IPS DF 6.9 (cell line): ENCODE results near the gene PARD6A.

Experiments used
- DNase-seq: peaks from one replicate; pipeline ENCODE4 v3.0.0-alpha.2; 2013; ENCODE audit warnings: low read depth, low spot score
- H3K27ac ChIP-seq: one replicate; pipeline ENCODE4 v1.5.1; 2013; ENCODE audit warnings: low read length, control low read depth
- H3K27me3 ChIP-seq: 2 replicates; pipeline ENCODE4 v1.6.1; 2013; ENCODE audit warnings: mild to moderate bottlenecking, low read length; ENCODE audit not compliant: control insufficient read depth, insufficient read depth
- H3K36me3 ChIP-seq: 2 replicates; pipeline ENCODE4 v1.6.1; 2013; ENCODE audit warnings: low read length; ENCODE audit not compliant: control insufficient read depth, insufficient read depth
- H3K4me1 ChIP-seq: 2 replicates; pipeline ENCODE4 v1.6.1; 2013; ENCODE audit warnings: low read length; ENCODE audit not compliant: control insufficient read depth, insufficient read depth
- H3K4me3 ChIP-seq: 2 replicates; pipeline ENCODE4 v1.5.1; 2013; ENCODE audit warnings: mild to moderate bottlenecking, low read length
- H3K9me3 ChIP-seq: 2 replicates; pipeline ENCODE4 v1.6.1; 2013; ENCODE audit warnings: low read length, inconsistent platforms; ENCODE audit not compliant: control insufficient read depth, insufficient read depth
- WGBS: extraction: QIAGEN DNeasy Blood & Tissue Kit; methylation state at CpG from one replicate; pipeline ENCODE4 v1.1.7; 2013; ENCODE audit warnings: mixed read lengths, missing lambda C conversion rate; ENCODE audit not compliant: insufficient read length, insufficient coverage; 5-methylcytosine and 5-hydroxymethylcytosine counted together

Gene PARD6A

DNA sequence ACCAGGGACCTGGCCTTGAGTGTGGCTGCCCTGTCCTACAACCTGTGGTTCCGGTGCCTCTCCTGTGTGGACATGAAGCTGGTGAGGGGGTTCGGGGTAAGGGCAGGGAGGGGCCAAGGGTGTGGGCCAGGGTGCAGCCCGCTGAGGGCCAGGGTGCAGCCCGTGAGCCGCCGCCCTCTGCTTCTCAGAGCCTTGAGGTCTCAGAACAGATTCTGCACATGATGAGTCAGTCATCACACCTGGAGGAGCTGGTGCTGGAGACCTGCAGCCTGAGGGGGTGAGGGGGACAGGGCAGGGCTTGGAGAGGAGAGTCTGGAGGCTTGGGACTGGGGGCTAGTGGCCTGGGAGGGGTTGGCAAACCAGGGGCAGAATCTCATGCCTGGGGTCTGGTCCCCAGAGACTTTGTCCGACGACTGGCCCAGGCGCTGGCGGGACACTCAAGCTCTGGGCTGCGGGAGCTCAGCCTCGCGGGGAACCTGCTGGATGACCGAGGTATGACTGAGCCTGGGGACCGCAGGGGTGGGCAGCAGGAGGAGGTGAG lies 13.6 kb upstream of the PARD6A start:
- Histone ChIP-seq H3K9me3 (no peaks in the 10 kb centered on the region), H3K36me3 (peaks cover 8% of the 10 kb centered on the region), H3K27ac (no peak overlapping the region), H3K4me1 (peaks cover 5% of the 10 kb centered on the region), H3K4me3 (no peak overlapping the region), H3K27me3 (no peaks in the 10 kb centered on the region)
- WGBS = no CpG with 5 or more reads among the region's 15 CpGs
- DNase-seq = no peak

DNA sequence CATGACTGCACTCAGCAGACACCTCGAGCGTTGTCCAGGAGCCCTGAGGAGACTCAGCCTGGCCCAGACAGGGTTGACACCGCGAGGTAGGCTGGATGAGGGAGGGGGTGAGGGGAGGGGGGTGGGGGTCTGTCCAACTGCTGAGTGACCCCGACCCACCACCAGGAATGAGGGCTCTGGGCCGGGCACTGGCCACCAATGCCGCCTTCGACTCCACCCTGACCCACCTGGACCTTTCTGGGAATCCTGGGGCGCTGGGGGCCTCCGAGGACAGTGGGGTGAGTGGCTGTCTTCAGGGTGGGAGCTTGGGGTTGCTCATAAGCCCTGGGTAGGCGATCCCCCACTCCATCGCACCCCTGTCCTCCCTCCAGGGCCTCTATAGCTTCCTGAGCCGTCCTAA lies 13.1 kb upstream of the PARD6A start:
- no peak for DNase-seq
- peaks cover 8% of the 10 kb centered on the region for H3K36me3 ChIP-seq

DNA sequence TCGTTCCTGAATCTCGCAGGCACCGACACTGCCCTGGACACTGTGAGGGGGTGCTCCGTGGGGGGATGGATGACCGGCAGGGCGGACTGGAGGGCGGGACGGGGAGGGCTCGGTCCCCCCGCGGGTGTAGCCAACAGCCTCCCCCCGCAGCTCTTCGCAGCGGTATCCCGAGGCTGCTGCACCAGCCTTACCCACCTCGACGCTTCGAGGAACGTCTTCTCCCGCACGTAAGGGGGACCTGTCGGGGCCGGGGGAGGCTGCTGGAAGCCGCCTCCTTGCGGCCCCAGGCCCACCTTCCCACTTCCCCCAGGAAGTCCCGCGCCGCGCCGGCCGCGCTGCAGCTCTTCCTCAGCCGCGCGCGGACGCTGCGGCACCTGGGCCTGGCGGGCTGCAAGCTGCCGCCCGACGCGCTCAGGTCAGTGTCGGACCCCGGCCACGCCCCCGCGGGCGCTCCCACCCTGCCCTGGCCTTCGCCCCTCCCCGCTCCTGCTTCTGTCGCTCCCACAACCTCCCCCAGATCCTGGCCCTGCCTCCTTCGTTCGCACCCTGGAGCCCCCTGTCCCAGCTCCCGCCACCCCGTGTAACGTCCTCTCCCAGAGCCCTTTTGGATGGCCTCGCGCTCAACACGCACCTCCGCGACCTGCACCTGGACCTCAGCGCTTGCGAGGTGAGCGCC lies 12.5 kb upstream of the PARD6A start:
- H3K4me1 ChIP-seq = peaks cover 5% of the 10 kb centered on the region
- H3K27me3 ChIP-seq = no peaks in the 10 kb centered on the region
- no CpG with 5 or more reads among the region's 65 CpGs for WGBS
- no peak for DNase-seq
- no peak overlapping the region for H3K4me3 ChIP-seq
- no peak overlapping the region for H3K27ac ChIP-seq
- peaks cover 8% of the 10 kb centered on the region for H3K36me3 ChIP-seq
- H3K9me3 ChIP-seq = no peaks in the 10 kb centered on the region

More for the DNA sequence above, 13.1 kb upstream of the PARD6A start:
- peaks cover 5% of the 10 kb centered on the region for H3K4me1 ChIP-seq
- H3K9me3 ChIP-seq = no peaks in the 10 kb centered on the region
- no peak overlapping the region for H3K4me3 ChIP-seq
- WGBS = no CpG with 5 or more reads among the region's 13 CpGs
- H3K27ac ChIP-seq = no peak overlapping the region
- no peaks in the 10 kb centered on the region for H3K27me3 ChIP-seq

DNA sequence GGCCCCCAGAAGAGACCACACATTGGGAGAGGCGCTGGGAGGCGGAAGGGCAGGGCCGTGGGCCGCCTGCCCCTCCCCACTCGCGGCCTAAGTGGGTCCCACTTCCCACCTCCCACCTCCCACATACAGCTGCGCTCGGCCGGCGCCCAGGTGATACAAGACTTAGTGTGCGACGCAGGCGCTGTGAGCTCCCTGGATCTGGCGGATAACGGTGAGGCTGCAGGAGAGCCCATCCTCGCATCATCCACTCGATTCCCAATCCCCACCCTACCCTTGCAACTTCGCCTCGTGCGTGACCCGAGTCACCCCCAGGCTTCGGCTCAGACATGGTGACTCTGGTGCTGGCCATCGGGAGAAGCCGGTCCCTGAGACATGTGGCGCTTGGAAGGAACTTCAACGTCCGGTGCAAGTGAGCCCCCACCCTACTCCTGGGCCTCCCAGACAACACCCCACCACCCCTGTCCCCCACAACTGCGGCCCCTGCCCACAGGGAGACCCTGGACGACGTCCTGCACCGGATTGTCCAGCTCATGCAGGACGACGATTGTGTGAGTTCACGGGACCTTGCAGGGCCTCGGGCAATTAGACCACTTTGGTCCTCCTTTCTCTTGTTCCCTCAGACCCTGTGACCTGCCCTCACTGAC lies 11.9 kb upstream of the PARD6A start:
- H3K9me3 ChIP-seq = no peaks in the 10 kb centered on the region
- peaks cover 7% of the 10 kb centered on the region for H3K4me1 ChIP-seq
- H3K4me3 ChIP-seq = no peak overlapping the region
- no peak overlapping the region for H3K27ac ChIP-seq
- H3K27me3 ChIP-seq = no peaks in the 10 kb centered on the region
- DNase-seq = no peak
- no CpG with 5 or more reads among the region's 35 CpGs for WGBS
- H3K36me3 ChIP-seq = peaks cover 8% of the 10 kb centered on the region

DNA sequence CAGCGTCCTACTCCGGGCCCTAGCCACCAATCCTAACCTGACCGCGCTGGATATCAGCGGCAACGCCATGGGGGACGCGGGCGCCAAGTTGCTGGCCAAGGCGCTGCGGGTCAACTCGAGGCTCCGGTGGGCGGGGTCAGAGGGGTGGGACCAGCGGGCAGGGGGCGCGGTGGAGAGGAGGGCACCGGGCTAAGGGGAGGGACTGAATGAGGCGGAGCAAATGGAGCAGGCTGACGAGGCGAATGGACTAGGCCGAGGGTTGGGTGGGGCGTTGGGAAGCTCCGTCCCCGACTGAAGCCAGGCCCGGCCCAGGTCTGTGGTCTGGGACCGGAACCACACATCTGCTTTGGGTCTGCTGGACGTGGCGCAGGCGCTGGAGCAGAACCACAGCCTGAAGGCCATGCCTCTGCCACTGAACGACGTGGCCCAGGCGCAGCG lies 11.2 kb upstream of the PARD6A start:
- no peak for DNase-seq
- H3K4me3 ChIP-seq = no peak overlapping the region
- no CpG with 5 or more reads among the region's 34 CpGs for WGBS
- peaks cover 8% of the 10 kb centered on the region for H3K36me3 ChIP-seq
- no peak overlapping the region for H3K27ac ChIP-seq
- no peaks in the 10 kb centered on the region for H3K9me3 ChIP-seq
- H3K4me1 ChIP-seq = peaks cover 7% of the 10 kb centered on the region
- no peaks in the 10 kb centered on the region for H3K27me3 ChIP-seq

DNA sequence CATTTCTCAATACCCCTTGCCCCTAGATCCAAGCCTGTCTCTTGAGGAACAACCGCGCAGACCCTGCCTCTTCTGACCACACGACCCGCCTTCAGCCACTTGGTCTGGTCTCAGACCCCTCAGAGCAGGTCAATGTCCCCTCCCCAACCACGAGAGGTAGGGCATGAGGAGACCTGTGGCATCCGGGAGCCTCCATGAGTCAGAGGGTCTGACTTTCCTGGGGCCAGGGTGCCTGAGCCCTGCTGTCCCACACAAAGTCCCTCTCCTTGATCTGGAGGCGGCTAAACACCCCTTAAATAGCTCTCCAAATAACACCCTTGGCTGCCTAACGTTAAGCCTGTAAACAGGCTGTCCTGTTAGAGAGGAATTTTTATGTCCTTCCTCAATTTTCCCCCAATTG lies 10.7 kb upstream of the PARD6A start:
- Histone ChIP-seq H3K9me3 (no peaks in the 10 kb centered on the region), H3K4me3 (no peak overlapping the region), H3K36me3 (peaks cover 8% of the 10 kb centered on the region), H3K4me1 (peaks cover 7% of the 10 kb centered on the region), H3K27me3 (no peaks in the 10 kb centered on the region), H3K27ac (no peak overlapping the region)
- WGBS = no CpG with 5 or more reads among the region's 8 CpGs
- DNase-seq = no peak

DNA sequence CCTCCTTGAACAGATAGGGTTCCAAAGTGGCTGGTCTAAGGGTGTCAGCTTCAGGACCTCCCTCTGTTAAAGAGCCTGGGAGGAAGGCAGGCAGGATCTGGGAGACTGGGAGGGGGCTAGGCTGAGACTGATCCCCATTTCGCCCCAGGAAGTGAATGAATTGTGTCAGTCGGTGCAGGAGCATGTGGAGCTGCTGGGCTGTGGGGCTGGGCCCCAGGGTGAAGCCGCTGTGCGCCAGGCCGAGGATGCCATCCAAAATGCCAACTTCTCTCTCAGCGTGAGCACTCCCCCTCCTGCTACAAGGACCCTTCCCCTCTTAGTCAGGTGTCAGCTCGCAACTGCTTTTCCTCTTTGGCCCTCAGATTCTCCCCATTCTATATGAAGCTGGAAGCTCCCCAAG lies 9.7 kb upstream of the PARD6A start:
- H3K36me3 ChIP-seq = peaks cover 8% of the 10 kb centered on the region
- peaks cover 6% of the 10 kb centered on the region for H3K4me1 ChIP-seq
- no peaks in the 10 kb centered on the region for H3K27me3 ChIP-seq
- no peaks in the 10 kb centered on the region for H3K9me3 ChIP-seq
- H3K4me3 ChIP-seq = no peak overlapping the region
- no CpG with 5 or more reads among the region's 7 CpGs for WGBS
- DNase-seq = no peak
- H3K27ac ChIP-seq = no peak overlapping the region

DNA sequence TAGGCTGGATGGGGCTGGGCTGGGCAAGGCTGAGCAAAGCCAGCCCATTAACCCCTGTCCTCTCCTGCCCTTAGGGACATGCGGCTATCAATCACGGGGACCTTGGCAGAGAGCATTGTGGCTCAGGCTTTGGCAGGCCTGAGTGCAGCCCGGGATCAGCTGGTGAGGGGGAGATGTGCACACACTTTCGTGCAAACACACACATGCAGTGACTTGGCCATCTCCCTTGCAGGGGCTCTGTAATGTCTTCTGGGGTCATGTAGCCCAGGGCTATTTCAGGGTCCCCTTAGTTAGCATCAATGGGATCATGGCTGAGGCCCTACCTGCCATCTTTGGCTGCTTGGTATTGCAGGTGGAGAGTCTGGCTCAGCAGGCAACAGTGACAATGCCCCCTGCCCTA lies 8.9 kb upstream of the PARD6A start:
- peaks cover 5% of the 10 kb centered on the region for H3K4me1 ChIP-seq
- no CpG with 5 or more reads among the region's 4 CpGs for WGBS
- no peak overlapping the region for H3K4me3 ChIP-seq
- no peak for DNase-seq
- H3K27me3 ChIP-seq = no peaks in the 10 kb centered on the region
- no peak overlapping the region for H3K27ac ChIP-seq
- H3K36me3 ChIP-seq = peaks cover 8% of the 10 kb centered on the region
- H3K9me3 ChIP-seq = no peaks in the 10 kb centered on the region

DNA sequence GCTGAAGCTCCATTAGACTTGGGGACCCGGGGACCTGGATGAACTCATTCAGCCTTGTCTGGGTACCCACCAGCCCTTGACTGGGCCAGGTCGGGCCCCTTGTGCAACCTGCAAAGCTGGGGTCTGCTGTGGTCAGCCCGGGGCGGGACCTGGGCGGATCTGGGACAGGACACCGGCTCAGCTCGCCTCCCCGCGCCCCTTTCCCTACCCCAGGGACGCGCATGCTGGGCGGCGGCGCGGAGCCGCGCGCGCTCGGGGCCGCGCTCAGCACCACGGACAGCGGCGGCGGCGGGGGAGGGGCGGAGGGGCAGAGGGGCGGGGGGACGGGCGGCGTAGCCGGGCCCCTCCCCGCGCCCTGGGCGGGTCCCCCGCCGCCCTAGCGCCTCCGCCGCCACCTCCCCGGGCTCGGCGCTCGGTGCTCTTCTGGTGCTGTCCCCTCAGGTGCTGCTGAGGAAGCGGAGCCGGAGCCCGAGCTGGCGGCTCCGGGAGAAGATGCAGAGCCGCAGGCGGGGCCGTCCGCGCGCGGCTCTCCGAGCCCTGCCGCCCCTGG lies 8.1 kb upstream of the PARD6A start:
- Histone ChIP-seq H3K27ac (no peak overlapping the region), H3K4me1 (peaks cover 5% of the 10 kb centered on the region), H3K36me3 (peaks cover 8% of the 10 kb centered on the region), H3K4me3 (peak overlapping the region; percentile 55; the same call in 1 of the 2 replicates), H3K27me3 (no peaks in the 10 kb centered on the region), H3K9me3 (no peaks in the 10 kb centered on the region)
- no peak for DNase-seq
- WGBS = no CpG with 5 or more reads among the region's 59 CpGs

DNA sequence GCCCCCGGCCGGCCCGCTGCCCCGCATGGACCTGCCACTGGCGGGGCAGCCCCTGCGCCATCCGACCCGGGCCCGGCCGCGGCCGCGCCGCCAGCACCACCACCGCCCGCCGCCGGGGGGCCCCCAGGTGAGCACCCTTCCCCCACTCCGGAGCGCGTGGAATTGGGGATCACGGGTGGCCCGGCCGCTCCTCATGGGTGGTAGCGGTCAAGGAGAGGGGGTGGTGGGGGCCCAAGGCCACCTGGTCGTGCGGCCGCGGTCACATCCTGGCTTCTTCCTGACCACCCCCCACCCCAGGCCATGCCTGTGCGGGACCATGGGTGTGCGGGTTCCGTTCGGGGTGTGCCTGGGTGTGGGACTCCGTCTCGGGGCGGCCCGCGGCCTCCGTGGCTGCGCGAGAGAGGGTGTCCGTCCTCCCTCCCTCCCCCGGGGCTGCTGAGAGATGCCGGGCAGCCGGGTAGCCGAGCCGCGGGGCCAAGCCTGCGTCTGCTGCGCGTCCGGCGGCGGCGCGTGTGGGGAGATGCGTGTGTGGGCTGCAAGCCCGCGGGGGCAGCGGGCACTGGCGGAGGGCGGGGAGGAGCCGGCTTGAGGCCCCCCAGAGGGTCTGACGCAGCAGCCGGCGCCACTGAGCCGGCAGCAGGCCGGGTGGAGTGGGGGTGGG lies 7.5 kb upstream of the PARD6A start:
- peak overlapping the region; percentile 55; the same call in 1 of the 2 replicates for H3K4me3 ChIP-seq
- no peaks in the 10 kb centered on the region for H3K27me3 ChIP-seq
- H3K9me3 ChIP-seq = no peaks in the 10 kb centered on the region
- WGBS = no CpG with 5 or more reads among the region's 68 CpGs
- no peak for DNase-seq
- peaks cover 5% of the 10 kb centered on the region for H3K4me1 ChIP-seq
- H3K27ac ChIP-seq = no peak overlapping the region
- peaks cover 11% of the 10 kb centered on the region for H3K36me3 ChIP-seq
